ENCODE results near the gene UBE2J2.

The UBE2J2 gene

GRCh38 chr1:1300352-1300739 is 26.7 kb upstream of the UBE2J2 start:
- DNase-seq (ENCODE audit: low spot score) = no peak
- in situ Hi-C loops (cut with MboI; ENCODE audit: low pct_unique_long_range_greater_than_20kb, low sequenced_read_pairs, unreplicated experiment) = no loop called here
- TF ChIP-seq, protein P1, sequence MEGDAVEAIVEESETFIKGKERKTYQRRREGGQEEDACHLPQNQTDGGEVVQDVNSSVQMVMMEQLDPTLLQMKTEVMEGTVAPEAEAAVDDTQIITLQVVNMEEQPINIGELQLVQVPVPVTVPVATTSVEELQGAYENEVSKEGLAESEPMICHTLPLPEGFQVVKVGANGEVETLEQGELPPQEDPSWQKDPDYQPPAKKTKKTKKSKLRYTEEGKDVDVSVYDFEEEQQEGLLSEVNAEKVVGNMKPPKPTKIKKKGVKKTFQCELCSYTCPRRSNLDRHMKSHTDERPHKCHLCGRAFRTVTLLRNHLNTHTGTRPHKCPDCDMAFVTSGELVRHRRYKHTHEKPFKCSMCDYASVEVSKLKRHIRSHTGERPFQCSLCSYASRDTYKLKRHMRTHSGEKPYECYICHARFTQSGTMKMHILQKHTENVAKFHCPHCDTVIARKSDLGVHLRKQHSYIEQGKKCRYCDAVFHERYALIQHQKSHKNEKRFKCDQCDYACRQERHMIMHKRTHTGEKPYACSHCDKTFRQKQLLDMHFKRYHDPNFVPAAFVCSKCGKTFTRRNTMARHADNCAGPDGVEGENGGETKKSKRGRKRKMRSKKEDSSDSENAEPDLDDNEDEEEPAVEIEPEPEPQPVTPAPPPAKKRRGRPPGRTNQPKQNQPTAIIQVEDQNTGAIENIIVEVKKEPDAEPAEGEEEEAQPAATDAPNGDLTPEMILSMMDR (IDR thresholded peaks at IDR 0.05; ENCODE audit: extremely low read depth, insufficient read depth, missing control alignments) = no peak

GRCh38 chr1:1299686-1300351 is 26.2 kb upstream of the UBE2J2 start:
- peak; percentile 71 for DNase-seq (ENCODE audit: low spot score)
- TF ChIP-seq, protein P1 (IDR thresholded peaks at IDR 0.05; ENCODE audit: extremely low read depth, insufficient read depth, missing control alignments) = peak; percentile 60
- in situ Hi-C loops (cut with MboI; ENCODE audit: low pct_unique_long_range_greater_than_20kb, low sequenced_read_pairs, unreplicated experiment) = no loop called here

- in situ Hi-C loops (cut with MboI; ENCODE audit: low pct_unique_long_range_greater_than_20kb, low sequenced_read_pairs, unreplicated experiment) = no loop called here
- TF ChIP-seq, protein P1 (IDR thresholded peaks at IDR 0.05; ENCODE audit: extremely low read depth, insufficient read depth, missing control alignments) = no peak
- no peak for DNase-seq (ENCODE audit: low spot score)
Measured at GRCh38 chr1:1298861-1299685, 25.4 kb upstream of the UBE2J2 start.

DNA sequence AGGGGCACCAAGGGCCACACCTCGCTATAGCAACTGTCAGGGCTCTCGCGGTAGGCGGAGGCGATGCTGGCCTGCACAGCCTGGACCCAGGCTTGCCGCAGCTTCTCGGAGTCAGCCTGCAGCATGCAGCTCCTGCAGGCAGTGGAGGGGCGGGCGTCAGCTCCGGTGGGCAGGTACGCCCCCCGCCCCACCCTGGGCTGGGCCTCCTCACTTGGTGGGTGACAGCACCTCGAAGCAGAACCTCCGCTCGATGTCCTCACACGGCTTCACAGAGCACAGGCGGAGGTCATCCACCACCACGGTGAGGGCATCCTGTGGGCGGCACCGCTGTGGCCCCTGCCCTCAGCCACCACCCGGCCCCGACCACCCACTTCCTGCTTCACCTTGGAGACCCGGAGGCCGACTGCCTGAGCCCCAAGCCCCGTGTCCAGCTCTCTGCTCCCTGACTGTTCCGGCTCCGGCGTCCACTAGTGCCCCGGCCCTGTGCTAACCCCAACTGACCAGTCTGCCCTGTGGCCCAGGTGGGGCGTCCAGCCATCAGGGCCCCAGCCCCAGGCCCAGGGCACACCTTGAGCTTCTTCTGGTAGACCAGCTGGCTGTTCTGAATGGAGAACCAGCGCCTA is 24.3 kb upstream of the UBE2J2 start:
- DNase-seq (ENCODE audit: low spot score) = no peak
- in situ Hi-C loops (cut with MboI; ENCODE audit: low pct_unique_long_range_greater_than_20kb, low sequenced_read_pairs, unreplicated experiment) = no loop called here
- TF ChIP-seq, protein P1 (IDR thresholded peaks at IDR 0.05; ENCODE audit: extremely low read depth, insufficient read depth, missing control alignments) = no peak

DNA sequence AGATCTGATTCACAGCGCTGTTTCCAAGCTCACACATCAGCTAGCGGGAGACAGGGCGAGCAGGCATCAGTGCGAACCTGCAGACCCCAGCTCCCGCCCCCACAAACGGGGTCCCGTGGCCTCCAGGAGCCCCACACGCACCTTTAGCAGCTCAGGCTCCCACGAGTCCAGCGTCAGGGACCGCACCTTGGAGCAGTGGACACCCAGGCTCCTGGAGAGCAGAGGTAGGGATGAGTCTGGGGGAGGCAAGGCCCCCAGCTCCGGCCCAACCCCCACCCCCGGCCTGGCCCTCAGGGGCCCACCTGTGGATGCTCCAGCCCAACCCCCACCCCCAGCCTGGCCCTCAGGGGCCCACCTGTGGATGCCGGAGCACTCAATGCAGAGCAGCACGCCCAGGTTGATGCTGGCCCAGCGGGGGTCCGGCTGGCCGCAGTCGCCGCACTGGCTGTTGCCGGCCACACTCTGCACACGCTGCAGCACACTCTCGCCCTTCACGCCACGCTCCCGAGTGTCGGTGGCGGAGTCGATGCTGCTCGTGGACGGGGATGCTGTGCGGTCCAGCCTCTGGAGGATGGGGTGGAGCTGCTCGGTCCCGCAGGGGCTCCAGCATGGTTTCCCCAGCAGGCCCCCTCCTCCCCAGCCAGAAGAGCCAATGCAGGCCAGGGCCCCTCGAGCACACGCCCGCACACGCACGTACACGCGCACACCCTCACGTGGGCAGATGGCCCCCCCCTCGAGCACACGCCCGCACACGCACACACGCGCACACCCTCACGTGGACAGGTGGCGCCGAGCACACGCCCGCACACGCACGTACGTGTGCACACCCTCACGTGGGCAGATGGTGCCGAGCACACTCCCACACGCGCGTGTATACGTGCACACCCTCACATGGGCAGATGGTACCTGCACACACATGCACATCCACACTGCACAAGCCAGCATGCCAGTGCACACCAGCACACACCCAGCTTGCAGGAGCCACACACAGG is 22.7 kb upstream of the UBE2J2 start:
- in situ Hi-C loops (cut with MboI; ENCODE audit: low pct_unique_long_range_greater_than_20kb, low sequenced_read_pairs, unreplicated experiment) = no loop called here
- TF ChIP-seq, protein P1 (IDR thresholded peaks at IDR 0.05; ENCODE audit: extremely low read depth, insufficient read depth, missing control alignments) = no peak
- DNase-seq (ENCODE audit: low spot score) = no peak
